ENCODE results near the gene PAFAH1B2.
"Not testable (repeated sequence)": the region's sequence is repeated elsewhere in the genome, so short reads cannot be mapped to it uniquely, and the experiment has no call there.

PAFAH1B2 gene

DNA sequence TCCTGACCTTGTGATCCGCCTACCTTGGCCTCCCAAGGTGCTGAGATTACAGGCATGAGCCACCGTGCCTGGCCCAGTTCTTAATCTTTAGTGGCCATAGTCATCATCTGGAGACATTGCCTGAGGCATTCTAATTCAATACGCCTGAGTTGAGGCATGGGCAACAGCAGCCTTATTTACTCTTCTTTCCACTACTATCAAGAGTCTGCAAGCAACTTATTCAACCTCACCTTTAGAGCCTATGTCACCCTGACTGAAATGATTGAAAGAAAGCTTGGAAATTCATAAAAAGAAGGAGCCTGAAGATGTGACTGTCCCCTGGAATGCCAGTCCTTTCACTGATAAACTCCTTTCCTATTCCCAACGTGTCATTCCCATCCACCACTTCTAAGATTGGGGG, 15.8 kb upstream of the PAFAH1B2 start:
- no peak for DNase-seq

DNA sequence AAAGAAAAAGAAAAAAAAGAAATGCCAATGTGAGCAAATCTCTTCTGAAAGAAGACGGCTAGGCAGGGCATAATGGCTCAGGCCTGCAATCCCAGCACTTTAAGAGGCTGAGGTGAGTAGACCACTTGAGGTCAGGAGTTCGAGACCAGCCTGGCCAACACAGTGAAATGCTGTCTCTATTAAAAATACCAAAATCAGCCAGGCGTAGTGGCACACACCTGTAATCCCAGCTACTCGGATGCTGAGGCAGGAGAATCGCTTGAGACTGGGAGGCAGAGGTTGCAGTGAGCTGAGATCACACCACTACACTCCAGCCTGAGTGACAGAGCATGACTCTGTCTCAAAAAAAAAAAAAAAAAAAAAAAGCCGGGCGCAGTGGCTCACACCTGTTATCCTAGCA, 13.7 kb upstream of the PAFAH1B2 start:
- DNase-seq = not testable (repeated sequence)

DNA sequence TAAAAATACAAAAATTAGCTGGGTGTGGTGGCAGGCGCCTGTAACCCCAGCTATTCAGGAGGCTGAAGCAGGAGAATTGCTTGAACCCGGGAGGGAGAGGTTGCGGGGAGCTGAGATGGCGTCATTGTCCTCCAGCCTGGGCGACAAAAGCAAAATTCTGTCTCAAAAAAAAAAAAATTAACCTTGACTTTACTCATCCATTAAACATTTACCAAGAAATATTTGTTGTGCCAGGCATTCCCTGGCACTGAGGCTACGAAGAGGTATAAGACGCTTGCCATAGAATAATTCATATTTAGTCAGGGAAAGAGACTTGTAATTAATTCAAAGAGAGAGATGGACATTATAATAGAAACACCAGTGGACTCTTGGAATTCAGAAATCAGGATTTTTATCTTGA, 13.2 kb upstream of the PAFAH1B2 start:
- no peak for DNase-seq

DNA sequence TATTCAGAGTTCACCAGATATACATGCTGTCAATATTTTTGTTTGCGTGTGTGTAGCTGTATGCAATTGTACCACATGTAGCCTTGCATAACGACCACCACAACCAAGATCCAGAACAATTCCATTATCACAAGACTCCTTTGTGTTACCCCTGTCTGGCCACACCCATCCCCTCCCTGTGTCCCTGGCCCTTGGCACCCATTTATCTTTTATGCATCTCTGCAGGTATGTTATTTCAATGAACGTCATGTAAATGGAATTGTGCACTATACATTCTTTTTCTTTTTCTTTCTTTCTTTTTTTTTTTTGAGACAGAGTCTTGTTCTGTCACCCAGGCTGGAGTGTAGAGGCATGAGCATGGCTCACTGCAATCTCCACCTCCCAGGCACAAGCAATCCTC, 9.7 kb upstream of the PAFAH1B2 start:
- DNase-seq = no peak

DNA sequence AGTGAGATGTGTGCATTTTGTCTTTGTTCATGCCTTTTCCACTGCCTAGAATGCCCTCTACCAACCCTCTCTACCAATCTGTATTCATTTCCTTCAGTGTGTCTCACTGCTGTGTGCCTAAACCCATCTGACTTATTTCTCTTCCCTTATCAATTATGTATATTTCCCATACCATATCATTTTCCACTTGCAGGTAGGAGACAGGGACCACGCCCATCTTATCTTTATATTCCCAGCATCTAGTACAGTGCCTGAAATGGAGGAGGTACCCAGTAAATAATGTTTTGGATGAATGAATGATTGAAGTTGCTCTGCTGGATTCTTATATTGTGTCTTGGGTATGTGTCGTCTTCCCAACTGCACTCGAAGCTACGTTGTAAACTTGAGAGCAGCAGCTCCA, 9.1 kb upstream of the PAFAH1B2 start:
- not testable (repeated sequence) for DNase-seq

DNA sequence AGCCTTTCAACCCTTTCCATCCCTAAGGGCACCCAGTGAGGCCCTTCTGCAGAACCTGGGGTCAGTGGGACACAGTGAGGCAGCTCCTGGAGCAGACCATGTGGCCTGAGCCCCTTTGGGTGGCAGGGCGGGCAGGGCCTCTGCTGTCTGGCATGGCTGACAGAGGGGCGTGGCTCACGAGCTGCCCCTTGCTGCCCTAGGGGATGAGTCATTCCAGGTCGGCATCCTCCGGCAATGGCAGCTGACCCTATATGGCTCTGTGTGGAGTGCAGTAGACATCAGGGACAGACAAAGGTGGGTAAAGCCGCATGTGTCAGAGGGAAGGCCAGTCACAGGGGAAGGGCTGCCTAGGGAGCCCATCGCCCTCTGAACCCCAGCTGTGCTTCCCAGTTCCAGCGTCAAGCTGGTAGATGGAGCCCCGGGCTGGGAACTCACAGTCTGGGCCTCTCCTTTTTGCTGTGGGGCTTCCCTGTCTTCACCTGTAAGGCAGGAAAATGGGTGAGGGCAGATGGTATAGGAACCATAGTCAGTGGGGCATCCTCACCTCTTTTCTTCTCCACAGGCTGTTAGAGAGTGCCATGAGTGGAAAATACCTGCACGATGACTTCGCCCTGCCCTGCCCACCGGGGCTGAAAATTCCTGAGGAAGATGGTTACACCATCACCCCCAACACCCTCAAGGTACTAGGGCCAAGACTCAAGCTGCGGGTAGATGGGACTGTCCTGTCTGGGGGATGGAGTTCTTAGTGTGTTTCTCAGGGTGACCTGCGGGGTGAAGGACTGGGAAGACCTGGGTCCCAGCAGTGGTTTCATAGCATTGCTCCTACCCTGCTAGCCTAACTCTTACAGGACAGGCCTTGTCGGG, 6.6 kb upstream of the PAFAH1B2 start:
- DNase-seq = not testable (repeated sequence)

DNA sequence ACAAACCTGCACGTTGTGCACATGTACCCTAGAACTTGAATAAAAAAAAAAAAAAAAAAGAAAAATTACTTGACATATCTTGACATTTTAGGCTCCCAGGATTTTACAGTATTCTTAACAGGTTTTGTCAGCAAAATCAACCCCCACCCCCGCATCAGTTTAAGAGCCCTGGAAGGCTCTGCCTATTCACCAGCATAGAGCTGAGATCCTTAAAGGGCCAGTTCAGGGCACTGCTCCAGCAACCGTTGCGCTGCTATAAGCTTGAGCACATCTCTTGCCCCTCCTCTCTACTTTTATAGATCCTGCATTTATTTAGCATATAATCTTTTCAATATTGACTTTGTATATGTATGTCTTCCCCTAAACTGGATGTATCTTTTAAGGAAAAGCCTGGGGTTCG, 697 bp upstream of the PAFAH1B2 start:
- peak; percentile 34 for DNase-seq

DNA sequence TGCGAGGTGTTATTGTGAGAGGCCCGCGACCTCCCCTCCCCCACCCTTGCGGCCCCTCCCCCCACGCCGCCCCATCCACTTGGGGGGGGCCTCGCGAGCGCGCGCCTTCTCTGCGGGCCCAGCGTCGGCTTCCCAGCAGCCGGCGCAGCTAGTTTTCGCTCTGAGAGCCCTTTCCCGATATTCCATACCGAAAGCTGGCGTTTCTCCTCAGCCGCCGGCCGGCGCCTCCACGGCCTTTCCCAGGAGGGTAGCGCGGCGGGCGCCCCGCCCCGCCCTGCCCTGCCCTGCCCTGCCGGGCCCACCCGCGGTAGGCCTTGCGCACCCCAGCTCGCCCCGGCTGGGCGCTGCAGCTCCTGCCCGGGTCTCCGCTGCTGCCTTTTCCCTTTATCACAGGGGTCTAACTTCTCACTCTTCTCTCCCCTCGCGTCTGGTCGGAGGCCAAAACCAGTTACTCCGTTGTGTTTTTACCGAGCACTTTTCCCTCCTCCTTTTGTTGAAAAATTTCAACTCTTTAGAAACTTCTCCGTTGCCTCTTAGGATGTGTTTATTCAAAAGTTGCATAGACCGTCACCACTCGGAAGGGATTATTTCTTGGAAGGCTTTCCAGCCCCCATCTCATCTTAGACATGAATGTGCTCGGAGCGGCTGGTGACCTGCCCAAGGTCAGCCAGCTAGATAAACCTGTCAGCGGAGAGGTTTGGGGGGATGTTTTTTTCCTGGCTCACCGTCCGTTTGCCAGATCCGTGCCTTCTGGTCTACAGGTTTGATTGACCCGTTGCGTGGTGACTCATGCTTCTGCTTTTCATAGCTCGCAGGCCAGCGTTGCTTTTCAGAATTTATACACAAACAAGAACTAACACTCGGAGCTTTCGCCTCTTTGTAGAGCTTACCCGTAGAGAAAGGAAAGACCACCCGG, 648 bp downstream of the PAFAH1B2 start:
- DNase-seq = no peak

DNA sequence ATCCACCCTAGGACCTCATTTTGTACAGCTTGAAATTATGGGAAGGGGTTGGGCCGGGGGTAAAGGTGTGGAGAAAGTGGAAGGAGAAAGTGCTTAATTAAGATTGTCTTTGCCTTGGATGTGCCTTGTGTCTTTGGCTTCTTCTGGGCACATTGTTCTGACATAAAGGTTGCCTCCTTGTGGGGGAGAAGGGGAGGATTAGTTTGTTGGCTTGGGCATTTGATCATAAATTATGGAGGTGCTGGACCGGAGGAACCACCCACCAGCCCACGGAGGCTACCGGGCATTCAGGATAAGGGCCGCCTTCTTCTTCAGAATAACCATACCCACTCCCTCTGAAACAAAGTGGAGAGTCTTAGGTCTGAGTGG, 1.3 kb downstream of the PAFAH1B2 start:
- DNase-seq = peak; percentile 24

DNA sequence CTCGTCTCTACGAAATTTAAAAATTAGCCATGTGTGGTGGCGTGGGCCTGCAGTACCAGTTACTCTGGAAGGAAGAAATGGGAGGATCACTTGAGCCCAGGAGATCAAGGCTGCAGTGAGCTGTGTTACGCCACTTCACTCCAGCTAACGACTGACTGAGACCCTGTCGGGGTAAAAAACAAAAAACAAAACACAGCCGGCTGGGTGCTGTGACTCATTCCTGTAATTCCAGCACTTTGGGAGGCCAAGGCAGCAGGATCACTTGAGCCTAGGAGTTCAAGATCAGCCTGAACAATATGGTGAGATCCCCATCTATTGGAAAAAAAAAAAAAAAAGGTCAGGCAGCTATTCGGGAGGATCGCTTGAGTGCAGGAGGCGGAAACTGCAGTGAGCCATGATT, 2.4 kb downstream of the PAFAH1B2 start:
- no peak for DNase-seq

DNA sequence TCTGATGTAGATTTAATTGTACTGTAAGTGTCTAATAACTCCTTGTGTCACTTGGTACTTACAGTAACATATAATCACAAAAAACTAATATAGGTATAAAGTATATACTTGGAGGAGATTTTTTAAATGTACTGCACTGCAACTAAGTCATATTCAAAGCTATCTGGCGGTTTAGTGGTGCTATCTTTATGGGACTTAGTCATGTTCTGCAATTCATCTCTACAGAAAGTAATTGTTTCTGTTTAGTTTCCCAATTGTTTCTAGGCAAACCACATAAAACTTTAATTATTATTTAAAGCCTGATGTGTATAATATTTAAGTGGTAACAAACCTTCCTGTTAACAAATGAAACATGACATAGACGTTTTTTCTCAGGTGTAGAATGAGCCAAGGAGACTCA, 8.0 kb downstream of the PAFAH1B2 start:
- no peak for DNase-seq

DNA sequence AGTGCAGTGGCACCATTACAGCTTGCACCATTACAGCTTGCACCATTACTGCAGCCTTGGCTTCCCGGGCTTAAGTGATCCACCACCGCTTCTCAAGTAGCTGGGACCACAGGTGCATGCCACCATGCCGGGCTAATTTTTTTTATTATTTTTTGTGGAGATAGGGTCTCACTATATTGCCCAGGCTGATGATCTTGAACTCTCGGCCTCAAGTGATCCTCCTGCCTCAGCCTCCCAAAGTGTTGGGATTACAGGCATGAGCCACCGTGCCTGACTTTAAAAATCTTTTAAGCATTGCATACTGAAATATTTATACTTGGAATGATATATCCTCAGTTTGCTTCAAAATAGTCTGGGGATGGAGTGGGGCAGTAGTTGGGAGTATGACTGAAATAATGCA, 10.4 kb downstream of the PAFAH1B2 start:
- DNase-seq = no peak

DNA sequence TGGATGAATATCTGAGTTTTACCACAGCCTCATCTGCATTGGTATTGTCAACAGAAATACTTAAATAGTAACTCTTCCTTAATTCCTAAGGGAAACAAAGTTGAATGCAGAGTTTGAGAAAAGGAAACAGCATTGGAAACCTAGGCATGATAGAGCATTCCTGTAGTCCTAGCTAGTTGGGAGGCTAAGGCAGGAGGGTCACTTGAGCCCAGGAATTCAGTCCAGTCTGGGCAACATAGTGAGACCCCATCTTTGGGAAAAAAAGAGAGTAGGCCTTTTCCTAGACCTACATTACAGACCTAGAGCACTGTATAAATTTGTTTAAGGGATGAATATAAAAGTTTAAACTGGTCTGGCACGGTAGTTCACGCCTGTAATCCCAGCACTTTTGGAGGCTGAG, 13.4 kb downstream of the PAFAH1B2 start:
- DNase-seq = no peak

DNA sequence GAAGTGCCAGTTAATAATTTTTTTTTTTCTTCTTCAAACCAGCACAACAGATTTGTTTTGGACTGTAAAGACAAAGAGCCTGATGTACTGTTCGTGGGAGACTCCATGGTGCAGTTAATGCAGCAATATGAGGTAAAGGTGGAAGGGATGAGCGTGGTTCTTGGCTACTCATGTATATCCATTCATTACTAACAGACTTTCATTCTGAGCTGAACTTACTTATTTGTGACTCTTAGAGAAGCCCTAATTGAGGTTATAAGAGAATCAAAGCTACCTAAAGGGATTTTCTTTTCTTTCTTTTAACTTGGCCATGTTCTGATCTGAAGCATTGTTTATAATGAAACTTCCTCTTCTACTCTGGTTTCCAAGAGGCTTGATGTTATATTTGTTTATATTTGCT, 15.8 kb downstream of the PAFAH1B2 start:
- DNase-seq = no peak

DNA sequence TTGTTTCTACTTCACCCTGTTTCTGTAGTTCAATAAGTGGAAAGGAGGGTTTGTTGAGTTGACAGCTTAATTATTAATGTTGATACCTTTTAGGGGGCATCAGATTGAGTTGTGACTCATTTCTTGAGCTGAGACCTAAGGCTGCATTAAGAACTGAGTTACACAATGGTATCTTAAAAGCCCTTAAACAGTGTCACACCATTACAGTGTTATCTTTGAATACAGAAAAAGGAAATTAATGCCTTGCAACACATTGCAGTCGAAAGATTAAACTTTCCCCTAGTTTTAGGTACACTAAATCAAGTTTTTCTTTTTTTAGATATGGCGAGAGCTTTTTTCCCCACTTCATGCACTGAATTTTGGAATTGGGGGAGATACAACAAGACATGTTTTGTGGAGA, 16.7 kb downstream of the PAFAH1B2 start:
- DNase-seq = no peak

DNA sequence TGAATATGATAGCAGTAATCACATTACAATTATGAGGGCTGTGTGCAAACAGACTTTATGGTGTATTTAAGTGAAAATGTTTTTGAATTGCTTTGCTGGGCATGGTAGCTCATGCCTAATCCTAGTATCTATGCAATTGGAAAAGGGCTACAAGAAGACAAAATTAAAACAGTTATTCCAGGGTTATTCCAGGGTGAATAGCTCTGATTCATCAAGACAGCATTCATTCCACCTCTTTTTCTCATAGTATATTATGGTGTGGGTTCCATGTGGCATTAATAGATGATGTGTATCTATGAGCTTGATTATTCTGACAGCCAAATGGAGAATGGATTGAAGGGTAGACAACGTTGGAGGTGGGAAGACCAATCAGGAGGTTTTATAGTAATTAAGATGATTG, 22.4 kb downstream of the PAFAH1B2 start:
- DNase-seq = no peak

DNA sequence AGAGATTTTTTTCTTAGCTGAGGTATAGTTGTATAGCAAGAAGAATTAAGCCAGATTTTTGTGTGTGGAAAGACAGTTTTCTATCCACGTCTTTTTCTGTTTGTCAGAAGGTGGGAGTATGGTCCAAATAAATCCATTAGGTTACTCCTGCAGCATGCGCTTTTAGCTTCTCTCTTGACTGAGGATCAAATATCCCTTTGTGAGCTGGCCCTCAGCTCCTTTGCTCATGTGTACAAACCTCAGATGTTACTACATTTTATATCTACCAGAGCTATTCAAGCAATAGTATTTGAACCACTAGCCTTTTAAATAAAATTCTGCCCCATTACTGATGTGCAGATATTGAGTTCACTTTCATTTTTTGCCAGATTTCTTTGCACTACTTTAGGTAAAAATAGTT, 25.6 kb downstream of the PAFAH1B2 start:
- no peak for DNase-seq

DNA sequence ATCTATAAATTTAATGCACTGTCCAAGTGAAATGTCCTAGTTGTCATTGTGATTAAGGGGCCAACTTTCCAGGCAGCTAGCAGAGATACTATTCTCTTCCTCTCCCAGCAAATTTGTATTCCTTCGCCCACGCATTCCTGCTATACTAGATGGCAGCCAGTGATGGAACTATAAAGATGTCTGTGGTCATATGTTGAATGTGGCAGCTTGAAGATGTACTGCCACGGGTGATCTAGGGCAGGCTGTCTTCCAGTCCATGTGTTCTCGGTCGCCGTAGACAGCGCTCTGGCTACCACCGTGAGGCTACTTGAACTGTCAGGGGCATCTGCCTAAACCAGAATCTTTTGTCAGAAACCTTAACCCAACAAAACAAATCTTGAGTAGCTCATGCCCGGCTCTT, 26.1 kb downstream of the PAFAH1B2 start:
- DNase-seq = no peak

DNA sequence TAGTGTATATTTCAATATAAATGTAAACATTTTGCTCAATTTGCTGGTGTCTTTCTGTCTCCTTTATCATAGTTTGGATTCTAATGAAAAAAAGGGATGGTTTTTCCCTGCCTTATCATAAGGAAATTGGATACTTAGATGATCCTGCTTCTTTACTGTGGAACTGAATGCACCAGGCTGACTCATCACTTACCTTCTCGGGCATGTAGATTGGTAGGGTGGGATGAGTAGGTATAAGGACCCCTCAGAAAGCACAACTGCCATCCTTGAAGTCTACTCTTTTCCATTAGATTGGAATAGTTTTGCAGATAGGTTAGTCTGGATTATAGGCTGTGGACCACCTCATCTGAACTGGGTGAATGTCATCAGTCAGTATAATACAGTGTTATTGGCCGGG, 26.9 kb downstream of the PAFAH1B2 start:
- DNase-seq = no peak

DNA sequence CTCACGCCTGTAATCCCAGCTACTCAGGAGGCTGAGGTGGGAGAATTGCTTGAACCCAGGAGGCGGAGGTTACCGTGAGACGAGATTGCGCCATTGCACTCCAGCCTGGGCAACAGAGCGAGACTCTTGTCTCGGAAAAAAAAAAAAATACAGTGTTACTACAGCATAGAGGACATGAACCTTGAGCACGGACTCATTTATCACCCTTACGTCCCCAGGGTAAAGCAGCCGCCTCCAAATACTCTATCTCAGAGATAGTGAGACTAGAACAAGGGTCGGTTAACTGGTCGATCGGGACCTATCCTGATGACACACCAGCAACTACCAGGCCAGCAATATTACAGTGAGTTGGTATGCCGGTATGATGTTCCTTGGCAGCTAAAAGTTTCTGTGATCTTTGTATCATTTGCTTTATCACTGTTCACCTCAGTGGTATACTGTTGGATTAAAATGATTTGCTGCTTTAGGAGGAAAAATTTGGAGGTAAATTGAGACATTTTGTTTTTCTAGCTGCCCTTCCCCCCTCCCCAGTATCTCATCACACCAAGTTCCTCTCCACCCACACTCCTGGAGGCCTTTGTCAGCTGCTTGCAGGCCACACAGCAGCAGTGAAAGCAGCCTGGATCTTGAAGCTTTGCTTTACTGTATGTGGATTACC, 27.4 kb downstream of the PAFAH1B2 start:
- DNase-seq = no peak

DNA sequence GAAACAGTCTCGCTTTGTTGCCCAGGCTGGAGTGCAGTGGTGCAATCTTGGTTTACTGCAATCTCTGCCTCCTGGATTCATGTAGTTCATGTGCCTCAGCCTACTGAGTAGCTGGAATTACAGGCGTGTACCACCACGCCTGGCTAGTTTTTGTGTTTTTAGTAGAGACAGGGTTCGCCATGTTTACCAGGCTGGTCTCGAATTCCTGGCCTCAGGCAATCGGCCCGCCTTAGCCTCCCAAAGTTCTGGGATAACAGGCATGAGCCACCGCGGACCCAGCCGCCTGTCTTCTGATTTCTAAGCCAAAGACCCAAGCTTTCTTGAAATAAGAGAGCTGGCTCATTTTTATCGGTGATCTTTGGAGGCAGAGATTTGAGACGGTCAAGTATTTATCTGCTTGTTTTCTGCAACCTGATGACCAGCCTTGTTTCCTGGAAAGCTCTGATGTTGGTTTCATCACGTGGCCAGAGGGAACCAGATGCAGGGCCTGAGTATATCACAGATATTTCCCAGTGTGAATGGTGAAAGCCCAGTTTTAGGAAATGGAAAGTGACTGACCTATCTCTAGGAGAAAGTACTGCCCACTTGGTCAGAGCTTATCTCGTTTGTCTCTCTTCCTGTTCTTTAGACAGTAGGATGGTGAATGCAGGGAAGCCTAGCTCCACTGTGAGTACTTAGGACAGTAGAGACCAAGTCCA, 28.8 kb downstream of the PAFAH1B2 start:
- DNase-seq = no peak

DNA sequence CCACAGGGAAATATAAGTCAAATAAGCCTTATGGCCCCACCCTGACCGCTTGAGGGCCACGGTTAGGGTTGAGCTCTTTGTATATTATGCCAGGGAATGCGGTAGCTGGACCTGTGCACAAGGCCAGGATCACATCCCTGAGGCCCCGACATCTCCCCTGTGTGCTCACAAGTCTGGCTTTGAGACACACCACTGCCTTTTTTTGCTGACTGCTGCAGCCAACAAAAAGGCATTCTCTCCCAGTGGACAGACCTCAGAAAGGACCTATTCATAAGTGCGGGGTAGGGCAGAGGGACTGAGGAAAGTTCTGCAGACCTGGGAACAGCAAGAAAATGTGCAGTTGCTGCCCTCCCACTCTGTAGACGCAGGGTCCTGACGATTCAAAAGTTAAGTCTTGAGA, 31.0 kb downstream of the PAFAH1B2 start:
- DNase-seq = no peak

DNA sequence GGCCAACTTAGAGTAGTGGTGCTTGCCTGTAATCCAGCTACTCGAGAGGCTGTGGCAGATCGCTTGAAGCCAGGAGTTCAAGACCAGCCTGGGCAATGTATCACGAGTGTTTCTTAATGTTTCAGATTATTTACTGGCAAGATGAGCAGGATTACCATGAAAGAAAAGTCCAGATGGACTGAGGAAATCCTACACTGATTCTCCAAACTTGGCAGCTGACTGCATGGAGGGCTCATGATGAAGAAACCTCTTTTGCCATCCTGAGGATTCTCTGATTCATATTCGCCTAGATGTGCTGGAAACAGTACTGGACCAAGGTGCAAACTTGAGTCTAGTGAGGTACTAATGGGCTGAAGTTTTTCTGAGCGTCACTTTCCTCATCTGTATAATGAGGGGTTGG, 31.7 kb downstream of the PAFAH1B2 start:
- DNase-seq = no peak
